ENCODE measurements around the gene TRMO.

DNA sequence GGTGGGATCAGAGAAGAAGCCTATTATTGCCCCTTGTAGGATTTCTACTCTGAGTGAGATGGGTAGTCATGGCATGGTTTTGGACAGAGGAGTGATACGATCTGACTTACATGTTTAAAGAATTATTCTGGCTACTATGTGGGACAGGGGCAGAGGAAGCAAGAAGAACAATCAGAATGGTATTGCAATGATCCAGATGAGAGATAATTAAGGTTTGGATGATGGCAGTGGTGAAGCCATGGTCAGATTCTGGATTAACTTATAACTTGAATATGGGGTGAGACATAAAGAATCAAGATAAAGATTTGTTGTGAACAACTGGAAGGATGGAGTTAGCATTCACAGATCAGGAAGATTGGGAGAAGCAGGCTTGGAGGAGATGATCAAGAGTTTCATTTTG is 19.0 kb upstream of the TRMO start:
- TF ChIP-seq, protein P1, sequence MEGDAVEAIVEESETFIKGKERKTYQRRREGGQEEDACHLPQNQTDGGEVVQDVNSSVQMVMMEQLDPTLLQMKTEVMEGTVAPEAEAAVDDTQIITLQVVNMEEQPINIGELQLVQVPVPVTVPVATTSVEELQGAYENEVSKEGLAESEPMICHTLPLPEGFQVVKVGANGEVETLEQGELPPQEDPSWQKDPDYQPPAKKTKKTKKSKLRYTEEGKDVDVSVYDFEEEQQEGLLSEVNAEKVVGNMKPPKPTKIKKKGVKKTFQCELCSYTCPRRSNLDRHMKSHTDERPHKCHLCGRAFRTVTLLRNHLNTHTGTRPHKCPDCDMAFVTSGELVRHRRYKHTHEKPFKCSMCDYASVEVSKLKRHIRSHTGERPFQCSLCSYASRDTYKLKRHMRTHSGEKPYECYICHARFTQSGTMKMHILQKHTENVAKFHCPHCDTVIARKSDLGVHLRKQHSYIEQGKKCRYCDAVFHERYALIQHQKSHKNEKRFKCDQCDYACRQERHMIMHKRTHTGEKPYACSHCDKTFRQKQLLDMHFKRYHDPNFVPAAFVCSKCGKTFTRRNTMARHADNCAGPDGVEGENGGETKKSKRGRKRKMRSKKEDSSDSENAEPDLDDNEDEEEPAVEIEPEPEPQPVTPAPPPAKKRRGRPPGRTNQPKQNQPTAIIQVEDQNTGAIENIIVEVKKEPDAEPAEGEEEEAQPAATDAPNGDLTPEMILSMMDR (IDR thresholded peaks at IDR 0.05 in 4 of 5, conservative IDR thresholded peaks at IDR 0.05 in 1 of 5), result no peak
- TF ChIP-seq POLR2A (IDR thresholded peaks at IDR 0.05), result no peak

Measured in gastrocnemius medialis (tissue), 4 donors.